GM15510 (cell line): ENCODE measurements around the gene SELENON.

ENCODE experiments used
- POLR2A ChIP-seq: IDR thresholded peaks from 3 replicates; pipeline ENCODE4 v1.6.1; 2011; ENCODE audit warnings: borderline replicate concordance; ENCODE audit not compliant: insufficient read length; ENCODE audit errors: extremely low read depth

SELENON gene

GRCh38 chr1:25817840-25818501 lies 18.0 kb downstream of the SELENON start:
- no peak for TF ChIP-seq POLR2A

DNA sequence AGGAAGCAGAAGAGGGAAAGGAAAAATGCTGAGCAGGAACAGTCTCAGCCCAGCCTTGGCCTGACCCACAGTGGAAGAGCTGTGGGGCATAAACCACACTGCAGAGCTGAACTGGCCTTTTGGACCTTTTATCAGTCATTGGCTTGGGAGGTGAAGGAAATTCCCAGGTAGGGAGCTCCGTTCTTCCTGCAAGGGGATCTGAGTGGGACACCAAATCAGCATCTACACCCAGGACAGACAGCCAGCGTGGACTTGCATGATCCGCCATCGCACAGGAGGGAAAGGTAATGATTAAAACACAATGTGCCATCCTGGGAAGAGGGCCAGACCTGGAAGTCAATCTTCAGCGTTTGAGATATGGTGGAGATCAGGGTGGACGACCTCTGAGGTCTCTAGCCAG lies 18.6 kb downstream of the SELENON start:
- no peak for TF ChIP-seq POLR2A

DNA sequence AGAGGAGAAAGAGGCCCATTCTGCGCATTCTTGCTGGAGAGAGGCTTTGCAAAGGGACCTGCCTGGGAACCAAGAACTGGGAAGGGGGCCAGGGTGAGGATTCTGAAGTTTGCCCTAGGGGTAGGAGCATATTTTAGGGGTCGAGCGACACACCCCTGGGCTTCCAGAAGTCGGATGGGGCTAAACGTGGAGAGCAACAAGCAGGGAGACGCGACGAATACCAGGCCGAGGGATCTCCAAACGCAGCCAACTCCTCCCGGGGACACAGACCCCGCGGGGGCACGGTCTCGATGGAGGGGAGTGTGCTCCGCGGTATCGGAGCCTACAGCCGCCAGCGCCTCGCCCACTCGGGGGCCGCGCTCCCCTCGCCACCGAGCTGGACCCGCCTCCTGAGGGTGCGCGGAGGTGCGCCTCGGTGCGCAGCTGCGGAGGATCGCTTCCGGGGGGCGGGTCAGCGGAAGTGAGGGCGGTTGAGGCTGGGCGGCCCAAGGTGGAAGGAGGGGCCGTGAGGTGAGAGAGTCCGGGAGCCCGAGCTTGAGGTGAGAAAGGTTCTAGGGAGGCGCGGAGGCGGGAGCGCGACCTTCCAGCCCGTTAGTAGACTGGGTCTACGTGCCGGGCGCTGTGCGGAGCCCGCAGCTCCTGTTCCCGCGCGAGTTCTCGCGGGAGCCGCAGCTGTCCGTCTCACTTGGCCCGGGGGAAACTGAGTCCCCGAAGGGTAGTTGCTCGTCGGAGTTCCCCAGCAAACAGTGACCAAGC lies 19.7 kb downstream of the SELENON start, which contains the start of gene MTFR1L:
Gene MTFR1L, plus strand, starts transcription at position 464 of the 756 bp plus-strand sequence. CDS start 3,151 bp downstream, outside the sequence.
- TF ChIP-seq POLR2A = peak; percentile 90

DNA sequence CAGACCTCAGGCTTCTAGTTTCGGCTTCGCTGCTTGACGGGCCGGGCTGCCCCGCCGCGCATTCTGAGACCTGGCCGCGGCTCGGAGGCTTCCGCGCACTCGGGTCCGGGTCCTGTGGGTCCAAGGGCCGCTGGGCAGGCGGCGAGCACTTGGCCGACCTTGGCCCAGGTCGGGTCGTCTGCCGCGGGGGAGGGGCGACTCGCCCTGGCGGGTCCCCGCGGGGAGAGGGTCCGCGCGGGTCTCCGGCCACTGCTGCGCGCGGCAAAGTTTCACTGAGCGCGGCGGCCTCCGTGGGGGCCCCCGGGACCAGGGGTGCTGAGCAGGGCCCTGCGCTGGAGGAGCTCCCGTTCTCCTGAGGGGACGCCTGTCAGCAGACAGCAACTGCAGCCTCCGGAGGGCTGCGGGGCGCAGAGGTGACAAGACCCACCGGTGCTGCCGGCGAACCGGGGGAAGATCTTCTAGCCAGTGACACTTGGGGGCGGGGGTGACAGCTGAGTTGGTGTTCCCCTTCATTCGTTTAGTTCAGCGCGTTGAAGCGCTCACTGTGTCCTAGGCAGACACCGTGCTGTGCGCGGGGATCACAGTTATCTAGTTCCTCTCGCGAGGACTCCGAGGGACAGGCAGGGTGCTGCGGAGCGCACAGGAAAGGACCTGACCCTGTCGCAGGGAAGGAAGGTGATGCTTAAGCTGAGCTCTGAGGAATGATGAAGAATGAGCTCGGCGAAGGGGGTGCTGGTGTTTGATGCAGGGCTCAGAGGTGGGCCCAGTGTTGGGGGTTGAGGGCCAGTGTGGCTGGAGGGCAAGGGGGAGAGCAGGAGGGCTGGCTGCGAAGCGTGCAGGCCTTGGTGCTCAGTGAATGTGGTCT lies 20.5 kb downstream of the SELENON start:
- peak; percentile 56 for TF ChIP-seq POLR2A

GRCh38 chr1:25821112-25821476 lies 21.1 kb downstream of the SELENON start:
- no peak for TF ChIP-seq POLR2A

GRCh38 chr1:25821630-25822091 lies 21.7 kb downstream of the SELENON start:
- TF ChIP-seq POLR2A = no peak

DNA sequence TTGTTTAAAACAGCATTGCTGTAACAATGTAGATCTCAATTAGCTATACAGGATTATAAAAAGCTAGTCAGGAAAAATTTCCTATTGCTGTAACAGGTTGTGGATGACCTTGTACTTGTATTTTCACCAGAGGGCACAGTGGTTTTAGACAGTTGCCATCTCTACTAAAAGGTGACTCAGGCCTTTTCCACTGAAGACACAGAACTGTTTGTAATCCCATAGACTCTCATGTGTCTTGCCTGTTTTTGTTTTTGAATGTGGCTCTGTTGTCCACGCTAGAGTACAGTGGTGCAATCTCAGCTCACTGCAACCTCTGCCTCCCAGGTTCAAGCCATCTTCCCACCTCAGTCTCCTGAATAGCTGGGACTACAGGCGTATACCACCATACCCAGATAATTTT lies 25.6 kb downstream of the SELENON start:
- no peak for TF ChIP-seq POLR2A

DNA sequence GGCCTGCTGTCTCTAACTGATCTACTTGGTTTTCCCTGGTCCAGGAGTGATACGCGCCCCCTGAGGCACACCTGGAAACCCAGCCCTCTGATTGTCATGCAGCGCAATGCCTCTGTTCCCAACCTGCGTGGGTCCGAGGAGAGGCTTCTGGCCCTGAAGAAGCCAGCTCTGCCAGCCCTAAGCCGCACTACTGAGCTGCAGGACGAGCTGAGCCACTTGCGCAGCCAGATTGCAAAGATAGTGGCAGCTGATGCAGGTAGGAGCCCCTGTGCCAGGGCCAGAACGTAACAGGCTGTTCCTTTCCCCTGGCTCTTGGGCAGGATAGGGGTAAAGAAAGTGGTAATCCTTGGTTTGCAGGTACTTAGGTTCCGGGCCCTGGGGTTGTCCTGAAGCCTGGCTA lies 26.6 kb downstream of the SELENON start:
- TF ChIP-seq POLR2A = no peak

GRCh38 chr1:25828491-25828890 lies 28.5 kb downstream of the SELENON start:
- TF ChIP-seq POLR2A = no peak

GRCh38 chr1:25829046-25829445 lies 29.1 kb downstream of the SELENON start:
- TF ChIP-seq POLR2A = no peak

DNA sequence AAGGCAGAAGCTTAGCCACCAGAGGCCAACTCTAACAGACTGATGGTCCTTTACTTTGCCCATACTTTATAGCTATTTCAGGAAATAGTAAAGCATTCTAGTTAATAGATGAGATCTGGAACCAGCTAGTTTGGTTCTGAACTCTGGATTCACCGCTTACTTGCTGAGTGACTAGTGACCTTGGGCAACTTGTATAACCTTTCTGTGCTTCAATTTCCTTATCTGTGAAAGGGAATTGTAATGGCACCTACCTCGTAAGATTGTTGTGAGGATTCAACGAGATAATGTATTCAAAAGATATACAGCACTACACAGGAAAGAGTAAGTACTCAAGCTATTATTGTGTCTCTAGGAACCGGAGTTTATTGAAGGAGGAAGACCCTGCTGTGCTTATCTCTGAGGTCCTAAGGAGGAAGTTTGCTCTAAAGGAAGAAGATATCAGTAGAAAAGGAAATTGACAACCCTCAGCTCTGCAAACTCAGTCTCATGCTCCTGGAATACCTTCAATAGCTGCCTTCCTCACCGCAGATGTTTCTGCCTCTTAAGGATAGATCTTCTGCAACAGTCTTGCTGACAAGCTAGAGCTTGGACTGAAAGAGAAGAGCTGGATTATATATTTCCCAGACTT lies 31.7 kb downstream of the SELENON start:
- TF ChIP-seq POLR2A = no peak

GRCh38 chr1:25832336-25833037 lies 32.5 kb downstream of the SELENON start:
- no peak for TF ChIP-seq POLR2A

- TF ChIP-seq POLR2A = no peak
These were observed 33.2 kb downstream of the SELENON start for GRCh38 chr1:25833158-25833557.

GRCh38 chr1:25834894-25835293 lies 34.9 kb downstream of the SELENON start:
- TF ChIP-seq POLR2A = no peak
